Caki2 (cell line): ENCODE results near the gene MVP. TPM values are rescaled to one million over a fixed set of nuclear protein-coding genes. Genes with fewer than 3 reads are reported as not detected.
A peak's percentile ranks its signal among the peaks of the same experiment; 100 is the strongest.

Experiments used
- DNase-seq: peaks from one replicate; pipeline ENCODE4 v3.0.0-alpha.2; 2015; ENCODE audit warnings: low read depth
- in situ Hi-C: cut with HindIII; loops from 2 replicates; pipeline ENCODE4 v1.10.0; 2016; ENCODE audit warnings: low sequenced_read_pairs, low pct_unique_long_range_greater_than_20kb, mixed read lengths
- total RNA-seq: library from RNA; depleted of rRNA; stranded (reverse); fragments of >200 nt; shearing (Covaris generic); gene quantifications from 2 replicates; pipeline ENCODE4 v1.2.3, GENCODE V29; 2014; ENCODE audit warnings: low replicate concordance

The MVP gene
- total RNA-seq, 1 experiment from 2014 or later, result 291 TPM

DNA sequence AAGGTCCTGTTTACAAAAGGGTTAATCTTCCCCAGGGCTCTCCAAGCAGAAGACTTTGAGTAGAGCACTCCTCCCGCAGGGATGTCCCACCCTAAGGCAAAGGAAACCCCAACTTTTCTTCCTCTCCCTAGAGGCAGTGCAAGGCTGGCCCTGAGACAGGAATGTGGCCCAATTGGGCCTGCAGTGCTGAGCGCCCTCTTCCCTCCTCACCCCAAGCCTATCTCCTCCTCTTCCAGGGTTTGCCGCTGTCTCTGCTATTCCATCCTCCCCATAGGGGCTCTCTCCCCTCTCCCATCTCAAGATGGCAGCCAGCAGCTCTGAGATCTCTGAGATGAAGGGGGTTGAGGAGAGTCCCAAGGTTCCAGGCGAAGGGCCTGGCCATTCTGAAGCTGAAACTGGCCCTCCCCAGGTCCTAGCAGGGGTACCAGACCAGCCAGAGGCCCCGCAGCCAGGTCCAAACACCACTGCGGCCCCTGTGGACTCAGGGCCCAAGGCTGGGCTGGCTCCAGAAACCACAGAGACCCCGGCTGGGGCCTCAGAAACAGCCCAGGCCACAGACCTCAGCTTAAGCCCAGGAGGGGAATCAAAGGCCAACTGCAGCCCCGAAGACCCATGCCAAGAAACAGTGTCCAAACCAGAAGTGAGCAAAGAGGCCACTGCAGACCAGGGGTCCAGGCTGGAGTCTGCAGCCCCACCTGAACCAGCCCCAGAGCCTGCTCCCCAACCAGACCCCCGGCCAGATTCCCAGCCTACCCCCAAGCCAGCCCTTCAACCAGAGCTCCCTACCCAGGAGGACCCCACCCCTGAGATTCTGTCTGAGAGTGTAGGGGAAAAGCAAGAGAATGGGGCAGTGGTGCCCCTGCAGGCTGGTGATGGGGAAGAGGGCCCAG lies 7.3 kb upstream of the MVP start:
- in situ Hi-C loops, result no loop called here
- DNase-seq, result no peak

DNA sequence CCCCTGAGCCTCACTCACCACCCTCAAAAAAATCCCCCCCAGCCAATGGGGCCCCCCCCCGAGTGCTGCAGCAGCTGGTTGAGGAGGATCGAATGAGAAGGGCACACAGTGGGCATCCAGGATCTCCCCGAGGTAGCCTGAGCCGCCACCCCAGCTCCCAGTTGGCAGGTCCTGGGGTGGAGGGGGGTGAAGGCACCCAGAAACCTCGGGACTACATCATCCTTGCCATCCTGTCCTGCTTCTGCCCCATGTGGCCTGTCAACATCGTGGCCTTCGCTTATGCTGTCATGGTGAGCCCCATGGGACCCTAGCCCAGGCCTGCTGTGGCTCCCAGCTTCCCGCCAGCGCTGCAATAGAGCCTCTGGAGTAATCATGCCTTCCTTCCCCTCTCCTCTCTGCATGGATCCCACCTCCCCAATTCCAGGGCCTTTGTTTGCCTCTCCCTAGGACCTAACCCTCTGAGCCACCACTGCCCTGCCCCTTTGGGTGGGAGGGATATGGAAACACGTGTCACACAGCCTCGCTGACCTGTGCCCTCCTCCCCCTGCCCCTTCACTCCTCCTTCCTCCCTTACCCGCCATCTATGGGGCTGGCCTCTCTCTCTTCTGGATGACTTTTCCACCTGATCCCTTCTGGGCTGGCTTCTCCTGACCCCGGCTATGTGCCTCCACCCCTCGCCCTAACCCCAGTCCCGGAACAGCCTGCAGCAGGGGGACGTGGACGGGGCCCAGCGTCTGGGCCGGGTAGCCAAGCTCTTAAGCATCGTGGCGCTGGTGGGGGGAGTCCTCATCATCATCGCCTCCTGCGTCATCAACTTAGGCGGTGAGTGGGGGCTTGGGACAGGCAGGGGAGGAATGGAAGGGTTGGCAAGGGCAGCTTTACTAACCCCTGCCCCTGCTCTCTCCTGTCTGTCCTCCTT lies 6.4 kb upstream of the MVP start:
- no peak for DNase-seq
- in situ Hi-C loops, result no loop called here

DNA sequence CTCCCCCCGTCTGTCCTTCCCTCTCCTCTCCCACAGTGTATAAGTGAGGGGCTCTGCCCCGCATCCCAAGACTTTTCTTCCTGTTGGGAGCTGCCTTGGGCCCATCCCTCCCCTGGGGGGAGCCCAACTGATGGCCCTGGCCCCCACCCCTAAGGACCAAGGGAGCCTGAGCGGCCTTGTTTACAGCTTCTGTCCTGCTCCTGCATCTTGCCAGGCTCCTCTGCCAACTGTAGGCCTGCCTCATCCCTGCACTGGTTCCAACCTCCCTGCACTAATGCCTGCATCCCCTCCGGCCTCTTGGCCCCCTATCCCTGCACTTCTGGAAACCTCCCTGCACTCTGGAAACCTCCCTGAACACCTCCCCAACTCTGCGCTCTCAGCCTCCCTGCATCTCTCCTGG lies 5.7 kb upstream of the MVP start:
- no peak for DNase-seq
- in situ Hi-C loops, result no loop called here

DNA sequence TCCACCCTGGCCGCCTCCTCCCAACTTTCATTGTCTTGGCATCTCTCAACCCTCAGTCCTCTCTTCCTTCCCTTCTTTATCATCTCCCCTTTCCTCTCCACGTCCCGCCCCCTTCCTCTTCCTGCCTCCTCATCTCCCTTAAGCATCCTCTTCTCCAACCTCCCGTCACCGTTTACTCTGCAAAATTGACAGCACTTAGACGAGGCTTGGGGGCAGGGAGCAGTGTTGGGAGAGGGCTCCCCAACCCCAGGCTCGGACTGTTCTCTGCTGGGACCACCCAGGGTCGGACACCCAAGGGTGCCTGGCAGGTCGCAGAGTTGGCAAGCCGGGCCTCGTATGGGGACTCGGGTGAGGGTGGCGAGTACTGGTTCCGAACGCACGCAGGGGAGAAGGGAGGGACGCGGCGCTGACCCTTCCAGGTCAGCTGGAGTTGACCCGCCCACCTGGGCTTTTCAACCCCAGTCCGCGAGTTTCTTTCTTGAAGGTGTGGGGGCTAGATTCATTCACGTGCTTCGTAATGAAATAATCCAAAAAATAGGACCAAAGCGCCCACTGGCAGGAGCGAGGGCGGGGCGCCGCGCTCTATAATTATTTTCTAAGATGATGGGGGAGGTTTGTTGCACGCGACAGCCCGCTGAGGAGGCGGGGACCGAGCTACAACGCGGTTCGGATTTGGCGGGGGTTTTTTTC lies 5.1 kb upstream of the MVP start:
- DNase-seq, result no peak
- in situ Hi-C loops, result no loop called here

DNA sequence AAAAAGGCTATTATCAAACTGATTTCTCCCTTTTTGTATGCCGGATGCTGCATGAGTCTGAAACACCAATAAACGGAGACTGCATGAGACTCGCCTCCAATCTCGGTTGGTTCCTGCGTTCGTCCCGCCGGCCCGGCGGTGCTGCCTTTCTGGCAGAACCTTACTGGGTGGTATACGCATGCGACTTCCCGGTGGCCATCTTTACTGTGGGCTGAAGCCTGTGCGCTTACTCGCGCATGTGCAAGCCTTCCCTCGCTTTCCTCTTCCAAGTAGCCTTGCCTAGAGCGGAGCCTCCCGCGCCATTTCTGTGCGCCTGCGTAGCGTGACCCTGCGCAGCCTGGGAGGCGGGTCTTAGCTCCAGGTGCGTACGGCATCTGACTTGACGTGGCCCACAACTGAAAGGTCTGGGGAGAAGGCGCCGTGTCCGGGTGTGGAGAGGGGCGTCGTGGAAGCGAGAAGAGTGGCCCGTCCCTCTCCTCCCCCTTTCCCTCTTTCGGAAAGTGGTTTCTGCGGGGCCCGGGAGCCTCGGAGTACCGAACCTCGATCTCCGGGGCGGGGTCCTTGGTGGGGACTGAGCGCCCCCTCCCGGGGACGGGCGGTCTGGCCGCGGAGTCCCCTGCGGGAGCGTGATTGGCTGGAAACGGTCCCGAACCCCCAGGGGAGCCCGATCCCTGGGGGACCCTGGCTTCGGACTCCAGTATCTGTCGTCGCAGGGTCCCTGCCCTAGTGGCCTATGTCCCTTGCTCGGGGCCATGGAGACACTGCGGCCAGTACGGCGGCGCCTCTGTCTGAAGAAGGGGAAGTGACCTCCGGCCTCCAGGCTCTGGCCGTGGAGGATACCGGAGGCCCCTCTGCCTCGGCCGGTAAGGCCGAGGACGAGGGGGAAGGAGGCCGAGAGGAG lies 4.2 kb upstream of the MVP start, which contains the start of gene PAGR1:
PAGR1 (plus strand) TSS at position 360 of the 901 bp plus-strand sequence; CDS start at position 734, 374 bp downstream.
- peak; percentile 99 for DNase-seq
- in situ Hi-C loops, result no loop called here

DNA sequence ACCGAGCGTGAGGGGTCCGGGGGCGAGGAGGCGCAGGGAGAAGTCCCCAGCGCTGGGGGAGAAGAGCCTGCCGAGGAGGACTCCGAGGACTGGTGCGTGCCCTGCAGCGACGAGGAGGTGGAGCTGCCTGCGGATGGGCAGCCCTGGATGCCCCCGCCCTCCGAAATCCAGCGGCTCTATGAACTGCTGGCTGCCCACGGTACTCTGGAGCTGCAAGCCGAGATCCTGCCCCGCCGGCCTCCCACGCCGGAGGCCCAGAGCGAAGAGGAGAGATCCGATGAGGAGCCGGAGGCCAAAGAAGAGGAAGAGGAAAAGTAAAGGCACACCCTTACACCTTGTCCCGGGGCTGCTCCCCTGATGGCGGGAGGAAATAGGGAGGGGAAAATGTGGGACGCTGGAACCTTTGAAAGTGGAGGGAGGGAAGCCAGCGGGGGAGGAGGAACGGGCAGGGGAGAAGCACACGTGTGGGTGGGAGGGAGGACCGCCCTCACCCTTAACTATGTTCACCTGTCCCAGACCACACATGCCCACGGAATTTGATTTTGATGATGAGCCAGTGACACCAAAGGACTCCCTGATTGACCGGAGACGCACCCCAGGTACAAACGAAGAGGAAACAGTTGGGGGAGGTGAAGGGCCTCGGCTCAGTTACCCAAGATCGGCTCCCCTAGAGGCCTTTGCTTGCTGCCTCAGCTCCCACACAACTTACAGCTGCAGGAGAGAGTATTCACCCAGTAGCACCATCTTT lies 3.4 kb upstream of the MVP start:
- in situ Hi-C loops, result no loop called here
- DNase-seq, result peak; percentile 83

DNA sequence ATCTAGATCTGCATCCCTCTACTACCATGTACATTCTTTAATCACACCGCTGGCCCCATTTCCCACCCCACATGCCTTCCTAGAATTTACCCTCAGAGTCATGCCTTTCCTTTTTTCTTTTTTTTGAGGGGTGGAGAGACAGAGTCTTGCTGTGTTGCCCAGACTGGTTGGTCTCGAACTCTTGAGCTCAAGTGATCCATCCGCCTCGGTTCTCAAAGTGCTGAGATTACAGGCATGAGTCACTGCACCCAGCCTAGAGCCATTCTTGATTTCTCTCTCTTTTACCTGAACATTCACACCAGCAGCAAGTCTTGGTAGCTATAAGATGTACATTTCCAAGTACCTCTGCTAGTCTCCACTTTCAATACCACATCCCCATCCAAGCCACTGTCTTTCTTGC lies 2.2 kb upstream of the MVP start:
- no peak for DNase-seq
- in situ Hi-C loops, result no loop called here

DNA sequence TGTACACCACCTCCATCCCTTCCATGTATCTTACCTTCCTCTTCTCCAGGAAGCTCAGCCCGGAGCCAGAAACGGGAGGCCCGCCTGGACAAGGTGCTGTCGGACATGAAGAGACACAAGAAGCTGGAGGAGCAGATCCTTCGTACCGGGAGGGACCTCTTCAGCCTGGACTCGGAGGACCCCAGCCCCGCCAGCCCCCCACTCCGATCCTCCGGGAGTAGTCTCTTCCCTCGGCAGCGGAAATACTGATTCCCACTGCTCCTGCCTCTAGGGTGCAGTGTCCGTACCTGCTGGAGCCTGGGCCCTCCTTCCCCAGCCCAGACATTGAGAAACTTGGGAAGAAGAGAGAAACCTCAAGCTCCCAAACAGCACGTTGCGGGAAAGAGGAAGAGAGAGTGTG lies 756 bp upstream of the MVP start:
- in situ Hi-C loops, result no loop called here
- DNase-seq, result no peak

DNA sequence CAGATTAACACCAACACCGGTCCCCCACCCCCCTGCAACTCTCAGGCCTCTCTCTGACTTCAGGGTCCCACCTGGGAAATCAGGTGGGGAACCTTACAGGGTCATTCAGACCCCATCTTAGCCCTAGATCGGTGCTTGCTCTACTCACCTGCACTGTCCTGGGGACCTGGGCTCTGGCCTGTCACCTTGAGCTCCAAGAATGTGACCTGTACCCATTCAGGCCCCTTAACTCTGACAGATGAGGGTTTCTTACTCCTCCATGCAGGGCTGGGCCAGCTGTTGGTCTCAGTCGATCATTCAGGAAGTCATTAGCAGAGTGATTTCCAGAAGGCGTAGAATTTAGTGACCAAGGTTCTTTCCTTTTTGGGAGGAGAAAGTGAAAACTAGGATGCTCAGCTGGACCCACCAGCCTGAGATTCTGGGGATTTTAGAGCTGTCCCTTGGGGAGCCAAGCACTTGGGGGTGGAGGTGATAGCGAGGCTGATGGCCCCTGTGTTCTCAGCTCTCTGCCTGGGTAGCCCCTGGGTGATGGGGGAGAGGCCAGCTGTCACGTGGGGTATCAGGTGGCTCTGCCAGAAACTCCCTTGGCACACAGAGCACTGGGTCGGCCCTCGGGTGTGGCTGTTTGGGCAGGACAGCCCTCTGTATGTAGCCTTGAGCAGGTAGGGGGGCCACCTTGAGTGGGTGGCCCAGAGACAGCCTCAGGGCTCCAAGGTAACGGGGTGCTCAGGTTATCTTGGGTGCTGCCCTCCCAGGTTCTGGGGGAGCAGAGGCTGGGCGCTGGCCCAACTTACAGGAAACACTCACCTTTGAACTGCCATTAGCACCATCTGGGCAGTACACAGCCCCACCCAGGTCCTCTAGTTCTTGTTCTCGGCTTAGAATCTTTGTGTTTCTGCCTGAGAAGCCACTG lies 724 bp downstream of the MVP start:
- peak; percentile 79 for DNase-seq
- in situ Hi-C loops, result no loop called here

DNA sequence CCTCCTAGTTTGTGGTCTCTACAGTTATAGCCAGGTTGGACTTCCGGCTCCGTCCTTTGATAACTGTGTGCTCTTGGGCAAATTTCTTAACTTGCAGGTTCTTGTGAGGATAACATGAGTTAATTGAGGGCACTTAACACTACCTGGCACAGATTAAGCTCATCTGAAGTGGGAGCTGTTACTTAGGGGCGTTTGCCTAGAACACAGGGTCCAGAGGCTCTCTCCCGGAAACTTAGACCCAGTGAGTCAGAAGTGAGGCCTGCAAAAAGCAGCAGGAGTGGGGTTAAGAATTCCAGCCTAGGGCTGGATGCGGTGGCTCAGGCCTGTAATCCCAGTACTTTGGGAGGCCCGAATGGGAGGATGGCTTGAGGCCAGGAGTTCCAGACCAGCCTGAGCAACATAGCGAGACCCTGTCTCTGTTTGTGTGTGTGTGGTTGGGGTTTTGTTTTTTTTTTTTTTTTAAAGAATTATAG lies 1.4 kb downstream of the MVP start:
- peak; percentile 74 for DNase-seq
- in situ Hi-C loops, result no loop called here

DNA sequence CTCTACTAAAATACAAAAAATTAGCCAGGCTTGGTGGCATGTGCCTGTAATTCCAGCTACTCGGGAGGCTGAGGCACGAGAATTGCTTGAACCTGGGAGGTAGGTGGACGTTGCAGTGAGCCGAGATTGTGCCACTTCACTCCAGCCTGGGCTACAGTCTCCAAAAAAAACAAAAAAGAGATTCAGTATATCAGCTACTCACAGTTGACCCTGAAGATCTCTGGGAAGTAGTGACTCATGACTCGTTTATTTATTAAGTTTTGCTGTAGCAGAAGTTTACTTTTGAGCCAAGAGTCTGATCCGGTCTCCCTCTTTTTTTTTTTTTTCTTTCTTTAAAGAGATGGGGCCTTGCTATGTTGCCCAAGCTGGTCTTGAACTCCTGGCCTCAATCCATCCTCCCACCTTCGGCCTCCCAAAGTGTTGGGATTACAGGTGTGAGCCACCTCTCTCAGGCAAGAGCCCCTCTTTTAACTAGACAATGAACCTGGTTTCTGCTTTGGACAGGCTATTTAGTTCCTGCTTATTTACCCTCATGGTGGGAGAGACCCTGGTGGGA lies 4.4 kb downstream of the MVP start:
- peak; percentile 79 for DNase-seq
- in situ Hi-C loops, result no loop called here

DNA sequence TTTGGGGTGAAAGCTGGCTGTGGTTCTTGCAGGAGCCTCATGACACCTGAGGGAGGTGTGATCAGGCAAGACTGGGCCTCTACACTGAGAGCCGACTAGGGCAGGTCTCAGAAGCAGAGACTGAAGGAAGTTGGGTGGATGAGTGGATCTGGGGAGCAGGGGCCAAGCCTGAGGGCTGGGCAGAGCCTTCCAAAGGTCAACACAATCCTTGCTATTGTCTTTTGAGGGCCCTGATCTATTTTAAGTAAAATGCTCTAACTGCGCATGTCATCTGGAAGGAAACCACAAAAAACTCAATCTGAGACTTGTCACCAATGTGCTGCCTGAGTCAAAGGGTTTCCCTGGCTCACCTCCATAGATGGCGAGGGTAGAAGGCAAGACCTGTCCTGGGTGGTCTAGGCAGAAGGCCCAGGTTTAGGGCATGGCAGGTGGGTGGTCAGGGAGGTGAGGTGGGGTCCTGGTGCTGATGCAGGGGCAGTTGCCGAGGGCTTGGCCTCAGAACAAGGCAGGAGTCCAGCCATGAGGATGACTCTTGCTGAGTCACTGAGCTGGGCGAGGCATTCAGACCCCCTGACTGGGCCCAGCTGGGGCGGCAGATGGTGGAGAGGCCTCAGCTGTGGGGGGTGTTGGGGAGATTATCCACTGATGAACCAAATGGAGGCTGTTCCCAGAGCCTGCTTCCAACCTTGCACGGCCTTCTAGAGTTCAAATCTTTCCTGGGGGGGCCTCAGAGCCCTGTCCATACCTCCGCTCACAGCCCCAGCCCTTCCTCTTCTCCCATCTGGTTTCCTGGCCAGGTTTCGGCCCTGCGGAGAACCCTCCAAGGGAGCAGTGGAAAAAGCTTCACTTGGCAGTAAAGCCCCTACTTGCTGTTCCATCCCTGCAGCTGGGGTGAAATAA lies 5.1 kb downstream of the MVP start:
- in situ Hi-C loops, result no loop called here
- peak; percentile 70 for DNase-seq

DNA sequence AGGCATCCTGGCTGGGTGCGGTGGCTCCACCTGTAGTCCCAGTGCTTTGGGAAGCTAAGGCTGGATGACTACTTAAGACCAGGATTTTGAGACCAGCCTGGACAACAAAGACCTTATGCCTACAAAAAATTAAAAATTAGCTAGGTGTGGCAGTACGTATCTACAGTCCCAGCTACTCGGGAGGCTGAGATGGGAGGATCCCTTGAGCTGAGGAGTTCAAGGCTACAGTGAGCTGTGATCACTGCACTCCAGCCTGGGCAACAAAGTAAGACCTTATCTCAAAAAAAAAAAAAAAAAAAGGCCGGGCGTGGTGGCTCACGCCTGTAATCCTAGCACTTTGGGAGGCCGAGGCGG lies 6.1 kb downstream of the MVP start:
- DNase-seq, result no peak
- in situ Hi-C loops, result no loop called here

DNA sequence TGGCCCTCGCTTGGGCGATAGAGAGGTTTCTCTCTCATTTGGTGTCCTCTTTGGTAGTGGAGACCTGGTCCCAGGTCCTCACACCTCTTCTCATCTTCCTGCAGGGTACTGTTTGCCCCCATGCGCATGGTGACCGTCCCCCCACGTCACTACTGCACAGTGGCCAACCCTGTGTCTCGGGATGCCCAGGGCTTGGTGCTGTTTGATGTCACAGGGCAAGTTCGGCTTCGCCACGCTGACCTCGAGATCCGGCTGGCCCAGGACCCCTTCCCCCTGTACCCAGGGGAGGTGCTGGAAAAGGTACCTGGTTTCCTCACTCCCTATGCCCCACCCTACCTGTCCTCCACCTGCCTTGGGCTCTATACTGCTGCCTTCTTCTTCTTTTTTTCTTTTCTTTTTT lies 10.5 kb downstream of the MVP start:
- in situ Hi-C loops, result no loop called here
- DNase-seq, result no peak

DNA sequence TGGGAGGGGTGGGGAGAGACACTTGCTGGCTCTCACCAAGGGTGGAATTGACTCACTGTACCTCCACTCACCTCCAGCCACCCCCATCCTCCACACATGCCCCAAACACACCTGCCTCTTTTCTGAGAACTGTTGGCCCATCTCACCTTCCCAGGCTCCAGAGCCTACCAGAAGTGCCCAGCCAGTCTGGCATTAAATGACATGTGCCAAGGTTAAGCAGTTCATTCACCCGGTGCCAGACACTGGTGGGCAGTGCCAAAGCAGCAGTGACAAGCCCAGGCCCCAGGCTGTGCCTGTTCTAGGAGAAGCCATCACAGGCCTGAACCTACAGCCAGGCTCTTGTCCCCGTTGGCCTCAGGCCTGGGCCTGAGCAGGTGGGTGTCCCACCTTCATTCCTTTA lies 11.2 kb downstream of the MVP start:
- in situ Hi-C loops, result no loop called here
- no peak for DNase-seq
